ENCODE data around the gene PHF20. TPM values are rescaled to one million over a fixed set of nuclear protein-coding genes. Genes with fewer than 3 reads are reported as not detected.

Gene PHF20
- polyA plus RNA-seq, 1 donor from 2014 or later = 49.2 TPM

DNA sequence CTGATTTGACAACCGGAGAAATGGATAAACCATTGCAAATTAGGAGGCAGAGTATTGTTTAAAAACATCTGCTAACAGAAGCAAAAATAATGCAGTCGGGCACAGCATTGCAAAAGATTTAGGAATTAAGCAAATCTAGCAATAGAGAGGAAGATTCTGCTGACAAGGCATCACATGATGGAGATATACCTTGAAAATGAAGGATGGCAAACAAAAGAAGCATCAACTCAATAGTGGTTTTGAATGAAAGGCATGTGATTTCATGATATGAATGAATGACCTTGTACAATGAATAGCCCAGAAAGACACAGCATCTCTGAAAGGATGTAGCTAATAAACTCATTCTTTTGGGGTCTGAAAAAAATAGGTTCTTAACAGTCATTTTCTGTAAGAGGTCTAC lies 21.2 kb upstream of the PHF20 start:
- Histone ChIP-seq H3K4me3 (ENCODE audit: low read length) (no peak overlapping the region), H3F3A (ENCODE audit: insufficient read depth, low read length, poor library complexity, severe bottlenecking) (no peaks in the 10 kb centered on the region)

DNA sequence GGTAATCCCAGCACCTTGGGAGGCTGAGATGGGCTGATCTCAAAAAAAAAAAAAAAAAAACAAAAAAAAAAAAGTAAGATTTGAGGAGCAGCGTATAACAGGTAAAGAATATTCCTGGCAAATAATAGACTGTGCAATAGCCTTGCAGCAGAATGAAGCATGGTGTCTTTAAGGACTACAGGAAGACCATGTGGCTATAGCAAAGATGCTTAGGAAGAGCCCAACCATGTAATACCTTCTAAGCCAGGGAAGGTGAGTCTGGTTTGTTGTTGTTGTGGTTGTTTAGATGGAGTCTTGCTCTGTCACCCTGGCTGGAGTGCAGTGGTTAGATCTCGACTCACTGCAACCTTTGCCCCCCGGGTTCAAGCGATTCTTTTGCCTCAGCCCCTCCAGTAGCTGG lies 15.4 kb upstream of the PHF20 start:
- Histone ChIP-seq H3K9me3 (ENCODE audit: low read length) (no peaks in the 10 kb centered on the region), H2AFZ (ENCODE audit: low read depth, low read length) (no peak overlapping the region), H3K4me2 (ENCODE audit: low read length) (no peak overlapping the region), H3F3A (ENCODE audit: insufficient read depth, low read length, poor library complexity, severe bottlenecking) (no peaks in the 10 kb centered on the region), H3K27me3 (ENCODE audit: insufficient read depth, low read depth, low read length) (no peaks in the 10 kb centered on the region), H3K9ac (ENCODE audit: low read length) (no peak overlapping the region), H3K36me3 (ENCODE audit: insufficient read depth, low read length) (no peaks in the 10 kb centered on the region), H3K9me2 (ENCODE audit: insufficient read depth, low read length) (no peaks in the 10 kb centered on the region), H3K27ac (ENCODE audit: low read length) (no peak overlapping the region), H3K79me2 (replicated peaks; ENCODE audit: insufficient read depth, low read length) (no peaks in the 10 kb centered on the region), H4K20me1 (ENCODE audit: insufficient read depth) (no peaks in the 10 kb centered on the region), H3K4me3 (ENCODE audit: low read length) (no peak overlapping the region)
- TF ChIP-seq SMC3 (conservative IDR thresholded peaks at IDR 0.05; ENCODE audit: poor library complexity) (no peak), MXI1 (conservative IDR thresholded peaks at IDR 0.05; ENCODE audit: poor library complexity, severe bottlenecking) (no peak), POLR2AphosphoS5 (IDR thresholded peaks at IDR 0.05) (no peak), EZH2 (IDR thresholded peaks at IDR 0.05; ENCODE audit: borderline replicate concordance, insufficient read depth, low read length, poor library complexity, severe bottlenecking) (no peak), EP300 (conservative IDR thresholded peaks at IDR 0.05; ENCODE audit: poor library complexity, severe bottlenecking) (no peak), RAD21 (conservative IDR thresholded peaks at IDR 0.05) (no peak), TAF1 (IDR thresholded peaks at IDR 0.05; ENCODE audit: low read depth) (no peak)
- TF ChIP-seq, protein P1, sequence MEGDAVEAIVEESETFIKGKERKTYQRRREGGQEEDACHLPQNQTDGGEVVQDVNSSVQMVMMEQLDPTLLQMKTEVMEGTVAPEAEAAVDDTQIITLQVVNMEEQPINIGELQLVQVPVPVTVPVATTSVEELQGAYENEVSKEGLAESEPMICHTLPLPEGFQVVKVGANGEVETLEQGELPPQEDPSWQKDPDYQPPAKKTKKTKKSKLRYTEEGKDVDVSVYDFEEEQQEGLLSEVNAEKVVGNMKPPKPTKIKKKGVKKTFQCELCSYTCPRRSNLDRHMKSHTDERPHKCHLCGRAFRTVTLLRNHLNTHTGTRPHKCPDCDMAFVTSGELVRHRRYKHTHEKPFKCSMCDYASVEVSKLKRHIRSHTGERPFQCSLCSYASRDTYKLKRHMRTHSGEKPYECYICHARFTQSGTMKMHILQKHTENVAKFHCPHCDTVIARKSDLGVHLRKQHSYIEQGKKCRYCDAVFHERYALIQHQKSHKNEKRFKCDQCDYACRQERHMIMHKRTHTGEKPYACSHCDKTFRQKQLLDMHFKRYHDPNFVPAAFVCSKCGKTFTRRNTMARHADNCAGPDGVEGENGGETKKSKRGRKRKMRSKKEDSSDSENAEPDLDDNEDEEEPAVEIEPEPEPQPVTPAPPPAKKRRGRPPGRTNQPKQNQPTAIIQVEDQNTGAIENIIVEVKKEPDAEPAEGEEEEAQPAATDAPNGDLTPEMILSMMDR (IDR thresholded peaks at IDR 0.05; ENCODE audit: poor library complexity, severe bottlenecking) = no peak
- TF ChIP-seq, protein P2, sequence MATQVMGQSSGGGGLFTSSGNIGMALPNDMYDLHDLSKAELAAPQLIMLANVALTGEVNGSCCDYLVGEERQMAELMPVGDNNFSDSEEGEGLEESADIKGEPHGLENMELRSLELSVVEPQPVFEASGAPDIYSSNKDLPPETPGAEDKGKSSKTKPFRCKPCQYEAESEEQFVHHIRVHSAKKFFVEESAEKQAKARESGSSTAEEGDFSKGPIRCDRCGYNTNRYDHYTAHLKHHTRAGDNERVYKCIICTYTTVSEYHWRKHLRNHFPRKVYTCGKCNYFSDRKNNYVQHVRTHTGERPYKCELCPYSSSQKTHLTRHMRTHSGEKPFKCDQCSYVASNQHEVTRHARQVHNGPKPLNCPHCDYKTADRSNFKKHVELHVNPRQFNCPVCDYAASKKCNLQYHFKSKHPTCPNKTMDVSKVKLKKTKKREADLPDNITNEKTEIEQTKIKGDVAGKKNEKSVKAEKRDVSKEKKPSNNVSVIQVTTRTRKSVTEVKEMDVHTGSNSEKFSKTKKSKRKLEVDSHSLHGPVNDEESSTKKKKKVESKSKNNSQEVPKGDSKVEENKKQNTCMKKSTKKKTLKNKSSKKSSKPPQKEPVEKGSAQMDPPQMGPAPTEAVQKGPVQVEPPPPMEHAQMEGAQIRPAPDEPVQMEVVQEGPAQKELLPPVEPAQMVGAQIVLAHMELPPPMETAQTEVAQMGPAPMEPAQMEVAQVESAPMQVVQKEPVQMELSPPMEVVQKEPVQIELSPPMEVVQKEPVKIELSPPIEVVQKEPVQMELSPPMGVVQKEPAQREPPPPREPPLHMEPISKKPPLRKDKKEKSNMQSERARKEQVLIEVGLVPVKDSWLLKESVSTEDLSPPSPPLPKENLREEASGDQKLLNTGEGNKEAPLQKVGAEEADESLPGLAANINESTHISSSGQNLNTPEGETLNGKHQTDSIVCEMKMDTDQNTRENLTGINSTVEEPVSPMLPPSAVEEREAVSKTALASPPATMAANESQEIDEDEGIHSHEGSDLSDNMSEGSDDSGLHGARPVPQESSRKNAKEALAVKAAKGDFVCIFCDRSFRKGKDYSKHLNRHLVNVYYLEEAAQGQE (IDR thresholded peaks at IDR 0.05; ENCODE audit: borderline replicate concordance) = no peak

More for the DNA sequence above, 21.2 kb upstream of the PHF20 start:
- Histone ChIP-seq H3K4me2 (ENCODE audit: low read length) (no peak overlapping the region), H2AFZ (ENCODE audit: low read depth, low read length) (peak overlapping the region; percentile 66), H3K27ac (ENCODE audit: low read length) (peak overlapping the region; percentile 32), H3K9me2 (ENCODE audit: insufficient read depth, low read length) (no peaks in the 10 kb centered on the region), H3K79me2 (replicated peaks; ENCODE audit: insufficient read depth, low read length) (no peaks in the 10 kb centered on the region), H3K36me3 (ENCODE audit: insufficient read depth, low read length) (no peaks in the 10 kb centered on the region), H3K9me3 (ENCODE audit: low read length) (no peaks in the 10 kb centered on the region), H4K20me1 (ENCODE audit: insufficient read depth) (no peaks in the 10 kb centered on the region), H3K9ac (ENCODE audit: low read length) (peak overlapping the region; percentile 0), H3K27me3 (ENCODE audit: insufficient read depth, low read depth, low read length) (no peaks in the 10 kb centered on the region)
- TF ChIP-seq EP300 (conservative IDR thresholded peaks at IDR 0.05; ENCODE audit: poor library complexity, severe bottlenecking) (peak; percentile 39), RAD21 (conservative IDR thresholded peaks at IDR 0.05) (no peak)
